Measurements from ENCODE around the gene RNF145.

The RNF145 gene

DNA sequence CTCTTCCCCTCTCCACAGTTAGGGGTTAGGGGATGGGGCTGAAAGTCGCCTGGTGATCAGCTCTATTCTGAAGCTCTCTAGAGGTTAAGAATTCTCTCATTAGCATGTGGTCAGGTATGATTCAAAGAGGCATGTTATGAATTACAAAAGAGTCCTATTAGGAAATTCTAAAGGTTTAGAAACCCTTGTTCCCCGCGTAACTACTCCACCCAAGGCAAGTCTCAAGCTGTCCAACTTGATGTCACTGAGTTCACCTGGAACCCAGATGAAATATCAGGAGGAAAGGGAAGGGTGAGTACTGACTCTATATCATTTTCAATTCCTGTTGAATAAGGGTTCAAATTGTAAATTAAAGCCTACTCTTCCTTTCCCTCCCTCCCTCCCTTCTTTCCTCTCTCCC, 18.1 kb upstream of the RNF145 start:
- DNase-seq, result no peak
- Histone ChIP-seq H3K27ac (no peak overlapping the region), H3K36me3 (replicated peaks) (no peaks in the 10 kb centered on the region), H3K4me3 (ENCODE audit: low read depth, low read length) (no peak overlapping the region), H3K27me3 (replicated peaks) (no peaks in the 10 kb centered on the region)
- in situ Hi-C loops (cut with HindIII; ENCODE audit: low pct_ligation_motif_present, low sequenced_read_pairs), result no loop called here
- TF ChIP-seq, protein P1, sequence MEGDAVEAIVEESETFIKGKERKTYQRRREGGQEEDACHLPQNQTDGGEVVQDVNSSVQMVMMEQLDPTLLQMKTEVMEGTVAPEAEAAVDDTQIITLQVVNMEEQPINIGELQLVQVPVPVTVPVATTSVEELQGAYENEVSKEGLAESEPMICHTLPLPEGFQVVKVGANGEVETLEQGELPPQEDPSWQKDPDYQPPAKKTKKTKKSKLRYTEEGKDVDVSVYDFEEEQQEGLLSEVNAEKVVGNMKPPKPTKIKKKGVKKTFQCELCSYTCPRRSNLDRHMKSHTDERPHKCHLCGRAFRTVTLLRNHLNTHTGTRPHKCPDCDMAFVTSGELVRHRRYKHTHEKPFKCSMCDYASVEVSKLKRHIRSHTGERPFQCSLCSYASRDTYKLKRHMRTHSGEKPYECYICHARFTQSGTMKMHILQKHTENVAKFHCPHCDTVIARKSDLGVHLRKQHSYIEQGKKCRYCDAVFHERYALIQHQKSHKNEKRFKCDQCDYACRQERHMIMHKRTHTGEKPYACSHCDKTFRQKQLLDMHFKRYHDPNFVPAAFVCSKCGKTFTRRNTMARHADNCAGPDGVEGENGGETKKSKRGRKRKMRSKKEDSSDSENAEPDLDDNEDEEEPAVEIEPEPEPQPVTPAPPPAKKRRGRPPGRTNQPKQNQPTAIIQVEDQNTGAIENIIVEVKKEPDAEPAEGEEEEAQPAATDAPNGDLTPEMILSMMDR (IDR thresholded peaks at IDR 0.05; ENCODE audit: low read depth, low read length, missing control alignments), result no peak

DNA sequence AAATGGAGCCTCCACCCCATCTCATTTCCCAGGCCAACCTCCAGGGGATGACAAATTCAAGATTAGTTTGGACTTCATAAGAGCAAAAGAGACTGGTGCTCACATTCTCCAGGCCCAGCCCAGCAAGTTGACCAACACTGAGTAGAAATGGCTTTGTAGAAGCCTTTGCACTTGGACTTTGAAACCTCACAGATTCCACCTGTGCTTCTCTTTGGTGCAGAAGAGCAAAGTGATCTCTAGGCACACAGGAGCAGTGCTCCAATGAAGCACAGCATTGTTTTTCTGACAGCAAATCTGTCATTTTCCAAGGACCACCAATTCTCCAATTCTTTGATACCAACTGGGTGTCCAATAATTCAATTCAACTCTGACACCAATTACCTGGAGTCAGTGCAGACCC, 17.1 kb upstream of the RNF145 start:
- no peak overlapping the region for H3K27ac ChIP-seq
- in situ Hi-C loops (cut with HindIII; ENCODE audit: low pct_ligation_motif_present, low sequenced_read_pairs), result no loop called here

DNA sequence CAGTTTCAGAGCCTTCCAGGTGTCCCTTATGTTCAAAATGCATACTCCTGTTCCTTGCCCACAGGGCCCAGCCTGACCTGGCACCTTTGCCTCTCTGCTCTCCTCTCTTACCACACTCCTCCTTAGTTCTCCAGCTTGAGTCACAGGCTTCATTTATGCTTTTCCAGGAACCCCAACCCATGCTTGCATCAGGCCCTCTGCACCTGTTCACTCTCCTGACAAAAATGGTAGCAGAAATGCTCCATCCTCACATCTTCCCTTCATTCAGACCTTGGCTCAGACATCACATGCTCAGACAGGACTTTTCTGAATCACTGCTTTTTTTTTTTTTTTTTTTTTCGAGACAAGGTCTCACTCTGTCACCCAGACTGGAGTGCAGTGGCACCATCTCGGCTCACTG, 15.1 kb upstream of the RNF145 start:
- TF ChIP-seq, protein P1 (IDR thresholded peaks at IDR 0.05; ENCODE audit: low read depth, low read length, missing control alignments), result no peak
- in situ Hi-C loops (cut with HindIII; ENCODE audit: low pct_ligation_motif_present, low sequenced_read_pairs), result no loop called here
- no peak overlapping the region for H3K4me3 ChIP-seq (ENCODE audit: low read depth, low read length)
- H3K27ac ChIP-seq, result no peak overlapping the region
- no peaks in the 10 kb centered on the region for H3K36me3 ChIP-seq (replicated peaks)
- no peak for DNase-seq
- no peaks in the 10 kb centered on the region for H3K27me3 ChIP-seq (replicated peaks)

More for the DNA sequence above, 17.1 kb upstream of the RNF145 start:
- no peak overlapping the region for H3K4me3 ChIP-seq (ENCODE audit: low read depth, low read length)
- DNase-seq, result no peak
- no peaks in the 10 kb centered on the region for H3K27me3 ChIP-seq (replicated peaks)
- no peaks in the 10 kb centered on the region for H3K36me3 ChIP-seq (replicated peaks)
- TF ChIP-seq, protein P1 (IDR thresholded peaks at IDR 0.05; ENCODE audit: low read depth, low read length, missing control alignments), result no peak

DNA sequence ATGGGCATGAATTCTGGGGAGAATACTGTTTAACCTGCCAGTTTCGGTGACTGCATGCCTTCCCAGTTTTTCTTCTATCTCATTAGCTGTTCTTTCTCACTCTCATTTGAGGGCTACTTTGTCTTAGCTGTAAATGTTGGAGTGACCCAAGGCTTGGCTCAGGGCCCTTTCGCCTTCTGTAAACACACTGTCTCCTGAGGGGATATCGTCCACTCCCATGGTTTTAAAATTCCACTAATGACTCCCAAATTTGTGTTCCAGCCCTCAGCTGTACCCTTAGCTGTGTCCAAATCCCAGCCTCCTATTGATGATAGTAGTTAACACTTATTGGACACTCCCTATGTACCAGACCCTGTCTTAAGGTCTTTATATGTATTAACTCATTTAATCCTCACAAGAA, 14.1 kb upstream of the RNF145 start:
- Histone ChIP-seq H3K36me3 (replicated peaks) (no peaks in the 10 kb centered on the region), H3K27me3 (replicated peaks) (no peaks in the 10 kb centered on the region), H3K4me3 (ENCODE audit: low read depth, low read length) (no peak overlapping the region), H3K27ac (no peak overlapping the region)
- no peak for DNase-seq
- TF ChIP-seq, protein P1 (IDR thresholded peaks at IDR 0.05; ENCODE audit: low read depth, low read length, missing control alignments), result no peak
- in situ Hi-C loops (cut with HindIII; ENCODE audit: low pct_ligation_motif_present, low sequenced_read_pairs), result no loop called here

DNA sequence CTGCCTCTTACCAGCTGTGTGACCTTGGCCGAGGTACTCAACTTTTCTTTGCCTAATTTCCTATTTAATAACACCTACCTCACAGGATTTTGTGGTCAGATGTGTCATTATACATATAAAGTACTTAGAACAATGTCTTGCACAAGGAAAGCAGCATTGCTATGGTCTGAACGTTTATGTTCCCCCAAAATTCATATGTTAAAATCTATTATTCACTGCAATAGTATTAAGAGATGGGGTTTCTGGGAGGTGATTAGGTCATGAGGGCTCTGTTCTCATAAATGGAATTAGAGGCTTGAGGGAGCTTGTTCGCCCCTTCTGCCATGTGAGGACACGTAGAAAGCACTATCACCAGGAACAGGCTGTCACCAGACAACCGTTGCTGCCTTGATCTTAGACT, 10.9 kb upstream of the RNF145 start:
- DNase-seq, result no peak
- no peaks in the 10 kb centered on the region for H3K27me3 ChIP-seq (replicated peaks)
- H3K36me3 ChIP-seq (replicated peaks), result no peaks in the 10 kb centered on the region
- no peak overlapping the region for H3K4me3 ChIP-seq (ENCODE audit: low read depth, low read length)
- H3K27ac ChIP-seq, result no peak overlapping the region
- in situ Hi-C loops (cut with HindIII; ENCODE audit: low pct_ligation_motif_present, low sequenced_read_pairs), result no loop called here
- TF ChIP-seq, protein P1 (IDR thresholded peaks at IDR 0.05; ENCODE audit: low read depth, low read length, missing control alignments), result no peak

DNA sequence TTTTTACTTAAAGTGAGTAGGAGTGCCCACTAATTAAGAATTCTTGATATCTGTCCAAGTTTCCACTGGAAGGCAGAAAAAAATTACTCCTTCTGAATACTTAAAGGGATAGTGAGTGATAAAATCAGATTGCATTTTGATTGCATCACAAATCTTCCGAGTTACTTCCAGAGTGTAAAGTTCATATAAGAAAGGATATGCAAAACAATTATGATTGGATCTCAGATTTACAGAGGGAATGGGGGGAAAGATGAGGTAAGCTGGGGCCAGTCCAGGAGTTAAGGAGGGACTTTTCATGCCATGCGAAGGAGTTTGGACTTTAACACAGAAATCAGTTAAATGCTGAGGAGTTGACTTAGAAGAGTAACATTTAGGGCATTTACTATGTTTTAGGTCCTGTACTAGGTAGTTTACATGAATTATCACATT, 9.3 kb upstream of the RNF145 start:
- no peaks in the 10 kb centered on the region for H3K36me3 ChIP-seq (replicated peaks)
- in situ Hi-C loops (cut with HindIII; ENCODE audit: low pct_ligation_motif_present, low sequenced_read_pairs), result no loop called here
- no peak for DNase-seq
- no peak overlapping the region for H3K4me3 ChIP-seq (ENCODE audit: low read depth, low read length)
- H3K27ac ChIP-seq, result no peak overlapping the region
- TF ChIP-seq, protein P1 (IDR thresholded peaks at IDR 0.05; ENCODE audit: low read depth, low read length, missing control alignments), result no peak
- H3K27me3 ChIP-seq (replicated peaks), result no peaks in the 10 kb centered on the region
